Measurements from ENCODE around the gene ACAD9.

Gene ACAD9

GRCh38 chr3:128853826-128854225 is 25.6 kb upstream of the ACAD9 start:
- TF ChIP-seq CTCF (conservative IDR thresholded peaks at IDR 0.05; ENCODE audit: low read length) = no peak
- no peak for DNase-seq (ENCODE audit: low read depth)
- no peak overlapping the region for H3K4me3 ChIP-seq (ENCODE audit: low read length)

- no peak overlapping the region for H3K4me3 ChIP-seq (ENCODE audit: low read length)
- DNase-seq (ENCODE audit: low read depth) = no peak
- TF ChIP-seq CTCF (conservative IDR thresholded peaks at IDR 0.05; ENCODE audit: low read length) = no peak
Measured at GRCh38 chr3:128854475-128854874, 24.9 kb upstream of the ACAD9 start.

GRCh38 chr3:128855569-128855968 is 23.9 kb upstream of the ACAD9 start:
- no peak for TF ChIP-seq CTCF (conservative IDR thresholded peaks at IDR 0.05; ENCODE audit: low read length)
- no peak for DNase-seq (ENCODE audit: low read depth)

GRCh38 chr3:128858167-128858566 is 21.3 kb upstream of the ACAD9 start:
- no peak for DNase-seq (ENCODE audit: low read depth)
- TF ChIP-seq CTCF (conservative IDR thresholded peaks at IDR 0.05; ENCODE audit: low read length) = no peak

More at GRCh38 chr3:128855569-128855968, 23.9 kb upstream of the ACAD9 start:
- no peak overlapping the region for H3K4me3 ChIP-seq (ENCODE audit: low read length)

GRCh38 chr3:128859630-128860029 is 19.8 kb upstream of the ACAD9 start:
- H3K4me3 ChIP-seq (ENCODE audit: low read length) = no peak overlapping the region
- TF ChIP-seq CTCF (conservative IDR thresholded peaks at IDR 0.05; ENCODE audit: low read length) = no peak
- no peak for DNase-seq (ENCODE audit: low read depth)

More at GRCh38 chr3:128858167-128858566, 21.3 kb upstream of the ACAD9 start:
- no peak overlapping the region for H3K4me3 ChIP-seq (ENCODE audit: low read length)

GRCh38 chr3:128861491-128861890 is 17.9 kb upstream of the ACAD9 start:
- no peak for DNase-seq (ENCODE audit: low read depth)
- no peak overlapping the region for H3K4me3 ChIP-seq (ENCODE audit: low read length)
- TF ChIP-seq CTCF (conservative IDR thresholded peaks at IDR 0.05; ENCODE audit: low read length) = no peak

- peak; percentile 26; the same call in 1 of the 2 replicates for TF ChIP-seq CTCF (conservative IDR thresholded peaks at IDR 0.05; ENCODE audit: low read length)
- no peak for DNase-seq (ENCODE audit: low read depth)
Measured at GRCh38 chr3:128863560-128863959, 15.9 kb upstream of the ACAD9 start.

More at GRCh38 chr3:128863560-128863959, 15.9 kb upstream of the ACAD9 start:
- no peak overlapping the region for H3K4me3 ChIP-seq (ENCODE audit: low read length)
